Renal cortex interstitium (tissue), 11 donors: Measurements from ENCODE around the gene EDEM1. TPM values are rescaled to one million over a fixed set of nuclear protein-coding genes. Genes with fewer than 3 reads are reported as not detected.
"Not testable (repeated sequence)": the region's sequence is repeated elsewhere in the genome, so short reads cannot be mapped to it uniquely, and the experiment has no call there.

Experiments used
- DNase-seq, 11 donors: peaks; one replicate each; pipeline ENCODE4 v3.0.0-alpha.2; 2013; ENCODE audit warnings: low read depth in 9 of 11, low spot score in 4 of 11; ENCODE audit errors: extremely low read depth in 1 of 11
- polyA plus RNA-seq, 3 donors: library from polyadenylated mRNA; unstranded; fragments of 120-200 nt; gene quantifications; one replicate each; pipeline ENCODE4 v1.2.1, GENCODE V29; 2013; ENCODE audit not compliant: insufficient read length in 3 of 3

EDEM1 gene
- polyA plus RNA-seq, 3 donors, result 17.1 to 24.1 (median 20.7) TPM

DNA sequence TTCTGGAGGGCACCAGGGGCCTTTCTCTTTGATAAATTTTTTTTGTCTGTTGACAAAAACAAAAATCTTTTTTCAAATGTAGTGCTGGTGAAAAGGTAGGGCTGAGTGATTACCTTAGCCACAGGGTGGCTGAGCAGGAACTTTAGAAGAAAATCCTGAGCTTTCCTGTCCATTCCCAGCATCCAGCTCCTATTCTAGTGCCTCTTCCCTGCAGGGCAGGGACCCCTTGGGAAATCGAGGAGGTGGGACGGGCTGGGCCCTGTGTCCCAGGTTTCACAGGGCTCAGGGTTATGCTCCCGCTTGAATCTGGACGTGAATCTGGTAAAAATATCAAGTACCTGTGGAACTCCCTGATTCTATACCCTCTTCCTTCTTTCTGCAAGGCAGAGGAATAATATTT, 31.7 kb downstream of the EDEM1 start:
- no peak for DNase-seq

DNA sequence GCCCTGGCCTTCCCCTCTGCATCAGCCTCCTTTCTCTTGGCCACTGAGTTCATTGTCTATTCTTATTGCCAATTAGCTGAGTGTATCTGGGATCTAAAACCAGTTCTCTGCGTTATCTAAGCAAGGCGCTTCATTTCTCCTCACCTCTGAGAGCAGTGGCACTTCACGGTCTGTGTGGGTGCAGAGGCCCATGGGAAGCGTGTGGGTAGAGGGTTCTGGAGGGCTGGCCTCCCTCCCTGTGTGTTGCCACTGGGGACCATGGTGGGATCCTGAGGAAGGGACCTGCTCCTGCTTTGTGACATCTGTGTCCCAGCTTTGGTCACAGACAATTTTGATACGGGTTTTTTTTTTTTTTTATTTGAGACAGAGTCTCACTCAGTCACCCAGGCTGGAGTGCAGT, 32.7 kb downstream of the EDEM1 start:
- no peak for DNase-seq

DNA sequence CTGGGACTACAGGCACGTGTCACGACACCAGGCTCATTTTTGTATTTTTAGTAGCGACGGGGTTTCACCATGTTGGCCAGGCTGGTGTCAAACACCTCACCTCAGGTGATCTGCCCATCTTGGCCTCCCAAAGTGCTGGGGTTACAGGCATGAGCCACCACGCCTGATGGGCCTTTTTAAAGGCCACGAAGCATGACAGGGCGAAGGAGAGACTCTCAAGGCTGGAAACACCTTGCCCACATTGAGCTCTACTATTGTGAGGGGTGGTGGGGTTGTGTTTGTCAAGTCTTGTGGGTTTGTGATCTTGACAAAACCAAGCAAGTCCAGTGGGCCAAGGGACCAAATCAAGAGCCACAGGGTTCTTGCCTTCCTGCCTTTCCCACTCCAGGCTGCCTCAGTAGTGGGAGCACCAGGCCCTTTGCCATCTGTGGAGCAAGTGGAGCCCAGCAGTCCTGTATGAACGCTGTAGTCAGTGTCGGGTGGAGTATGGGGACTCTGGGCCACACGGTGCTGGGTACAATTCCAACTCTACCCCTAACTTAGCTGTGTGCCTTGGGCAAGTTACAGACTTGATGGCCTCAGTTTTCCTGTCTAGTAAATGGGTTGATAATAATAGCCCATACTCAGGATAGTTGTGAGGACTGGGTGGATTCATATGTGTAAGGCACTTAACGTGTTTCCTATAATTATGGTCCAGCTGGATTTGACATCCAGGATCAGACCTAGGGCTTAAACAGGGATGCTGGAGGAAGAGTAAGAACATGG, 33.3 kb downstream of the EDEM1 start:
- no peak for DNase-seq

DNA sequence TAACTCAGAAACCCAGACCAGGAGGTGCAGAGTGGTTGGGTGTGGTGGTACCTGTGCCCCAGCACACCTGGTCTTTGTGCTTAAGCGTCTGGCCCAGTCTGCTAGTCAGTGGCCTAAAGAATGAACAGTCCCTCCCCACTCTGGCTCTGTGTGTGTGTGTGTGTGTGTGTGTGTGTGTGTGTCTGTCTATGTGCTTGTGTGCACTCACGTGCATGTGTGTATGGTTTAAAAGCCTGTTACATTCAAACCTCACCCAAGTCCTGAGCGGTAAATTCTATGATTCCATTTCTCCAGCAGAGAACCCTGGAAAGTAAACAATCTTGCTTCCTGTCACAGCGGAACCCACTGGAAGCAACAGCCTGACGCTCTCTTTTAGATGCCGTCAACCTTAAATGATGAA, 34.2 kb downstream of the EDEM1 start:
- no peak for DNase-seq

DNA sequence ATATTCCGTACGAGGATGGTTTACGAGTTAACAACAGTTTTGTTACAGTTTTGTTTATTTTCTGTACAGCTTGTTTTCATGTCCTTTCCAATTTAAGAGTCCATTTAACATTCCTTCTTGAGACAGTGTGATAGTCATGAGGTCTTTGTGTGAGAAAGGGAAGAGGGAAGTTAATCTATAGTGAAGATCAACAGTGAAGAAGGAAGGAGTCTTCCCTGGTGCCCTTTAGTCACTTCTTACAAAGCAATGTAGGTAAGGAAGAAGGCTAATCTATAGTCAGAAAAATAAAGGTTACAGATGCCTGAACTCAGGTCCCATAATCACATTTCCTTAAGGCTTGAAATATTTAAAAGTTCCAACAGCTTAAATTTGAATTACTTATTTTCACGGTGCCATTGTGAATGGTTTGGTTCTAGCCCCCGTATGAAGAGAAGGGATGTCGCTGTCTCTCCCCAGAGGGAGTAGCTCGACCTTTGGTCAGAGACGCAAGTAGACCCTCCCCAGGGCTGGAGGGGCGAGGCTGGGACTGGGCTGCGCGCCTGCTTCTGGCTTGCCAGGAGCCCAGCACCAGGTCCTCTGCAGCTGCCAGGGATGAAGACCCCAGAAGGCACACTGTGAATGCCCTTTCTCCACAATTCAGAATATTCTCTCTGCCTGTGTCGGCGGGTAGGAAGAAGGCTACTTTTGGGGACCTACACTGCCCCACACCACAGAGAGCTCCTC, 34.9 kb downstream of the EDEM1 start:
- DNase-seq, result no peak

DNA sequence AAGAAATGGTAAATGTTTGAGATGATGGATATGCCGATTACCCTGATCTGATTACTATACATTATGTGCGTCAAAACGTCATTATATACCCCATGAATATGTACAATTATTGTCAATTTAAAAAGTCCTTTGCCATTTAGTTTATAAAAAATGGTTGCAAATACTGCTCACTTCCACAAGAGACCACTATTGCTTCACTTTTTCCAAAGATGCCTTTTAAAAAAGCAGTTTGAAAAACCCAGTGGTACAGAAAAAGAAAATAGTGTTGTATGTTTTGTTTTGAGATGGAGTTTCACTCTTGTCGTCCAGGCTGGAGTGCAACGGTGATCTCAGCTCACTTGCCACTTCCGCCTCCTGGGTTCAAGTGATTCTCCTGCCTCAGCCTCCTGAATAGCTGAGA, 39.3 kb downstream of the EDEM1 start:
- DNase-seq, result peak in 2 of 11 donors; percentile 16 to 29

DNA sequence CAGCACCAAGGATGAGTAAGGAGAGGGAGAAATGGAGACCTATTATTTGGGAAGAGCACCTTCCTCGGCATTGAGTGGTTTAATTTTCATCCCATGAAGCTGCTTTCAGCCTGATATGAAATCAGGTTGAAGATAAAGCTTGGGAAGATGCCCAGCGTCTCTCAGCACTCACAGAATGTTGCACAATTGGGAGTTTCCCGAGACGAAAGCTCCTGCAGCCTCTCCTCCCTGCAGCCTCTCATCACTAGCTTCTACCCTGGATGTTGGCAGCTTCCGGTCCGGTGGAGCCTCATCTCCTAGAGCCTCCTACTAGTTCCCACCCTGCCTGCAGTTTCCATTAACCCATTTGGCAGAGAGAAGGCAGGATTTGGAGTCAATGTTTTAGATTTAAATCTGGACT, 40.3 kb downstream of the EDEM1 start:
- no peak for DNase-seq

DNA sequence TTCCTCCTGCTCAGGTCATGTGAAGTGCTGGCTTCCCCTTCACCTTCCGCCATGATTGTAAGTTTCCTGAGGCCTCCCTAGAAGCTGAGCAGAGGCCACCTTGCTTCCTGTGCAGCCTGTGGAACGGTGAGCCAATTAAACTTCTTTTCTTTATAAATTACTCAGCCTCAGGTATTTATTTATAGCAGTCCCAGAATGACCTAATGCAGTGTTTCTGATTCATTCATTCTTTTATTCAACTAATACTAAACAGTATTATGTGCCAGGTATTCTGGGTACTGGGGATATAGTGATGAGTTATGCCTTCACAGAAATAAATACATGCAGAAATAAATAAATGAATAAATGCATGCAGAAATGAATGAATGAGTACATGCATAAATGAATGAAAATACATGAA, 41.9 kb downstream of the EDEM1 start:
- DNase-seq, result no peak

DNA sequence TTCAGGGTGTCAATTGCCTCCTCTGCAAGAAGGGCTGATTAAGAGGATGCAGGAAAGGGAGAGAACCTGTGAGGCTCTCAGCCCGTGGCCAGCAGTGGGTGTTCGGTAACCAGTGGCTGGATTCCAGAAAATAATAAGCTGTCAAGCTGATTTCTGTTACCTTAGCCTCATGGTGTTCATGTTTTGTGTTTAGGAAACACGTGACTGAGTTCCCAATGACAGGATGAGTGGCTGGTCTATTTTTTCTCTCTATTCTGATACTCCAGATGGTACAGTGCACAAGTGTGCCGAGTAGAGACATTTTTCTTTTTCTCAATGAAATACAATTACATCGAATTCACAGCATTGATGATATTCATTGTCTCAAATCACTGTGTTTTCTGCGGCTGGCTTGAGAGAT, 43.6 kb downstream of the EDEM1 start:
- no peak for DNase-seq

DNA sequence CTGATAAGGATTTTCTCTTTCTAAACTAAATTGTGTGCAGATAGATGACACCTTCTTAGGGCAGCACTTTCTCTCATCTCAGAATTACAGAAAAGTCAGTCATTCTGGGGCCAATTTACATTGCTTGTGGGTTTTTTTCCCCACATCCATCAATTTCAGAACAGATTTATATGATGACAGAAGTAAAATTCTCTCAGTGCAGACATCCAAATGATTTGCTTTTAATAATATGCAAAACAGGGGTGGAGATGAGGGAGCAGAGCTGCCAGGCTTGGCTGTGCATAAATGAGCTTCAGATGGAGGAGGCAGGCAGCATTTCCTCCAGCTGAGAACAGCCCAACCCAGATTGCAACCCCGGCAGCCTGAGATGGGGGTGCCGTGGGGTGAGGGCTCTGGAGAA, 44.0 kb downstream of the EDEM1 start:
- DNase-seq, result no peak

DNA sequence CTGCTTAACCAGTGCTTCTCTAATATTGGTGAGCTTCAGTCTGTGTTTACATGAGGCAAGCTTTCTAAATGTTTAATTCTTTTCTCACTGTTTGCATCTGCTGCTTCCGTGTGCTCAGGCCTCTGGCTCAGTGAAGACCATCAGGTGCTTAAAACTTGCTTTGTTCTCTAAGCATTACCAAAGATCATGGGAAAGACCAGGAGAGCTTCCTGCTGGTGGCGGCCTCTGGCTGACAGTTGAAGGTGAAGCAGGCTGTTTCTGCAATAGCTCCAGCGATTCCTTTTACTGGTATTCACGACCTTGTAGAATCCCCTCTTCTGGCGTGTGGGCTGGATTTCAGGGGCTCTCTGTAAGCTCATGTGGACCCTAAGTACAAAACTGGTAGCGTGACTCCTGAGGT, 45.1 kb downstream of the EDEM1 start:
- no peak for DNase-seq

DNA sequence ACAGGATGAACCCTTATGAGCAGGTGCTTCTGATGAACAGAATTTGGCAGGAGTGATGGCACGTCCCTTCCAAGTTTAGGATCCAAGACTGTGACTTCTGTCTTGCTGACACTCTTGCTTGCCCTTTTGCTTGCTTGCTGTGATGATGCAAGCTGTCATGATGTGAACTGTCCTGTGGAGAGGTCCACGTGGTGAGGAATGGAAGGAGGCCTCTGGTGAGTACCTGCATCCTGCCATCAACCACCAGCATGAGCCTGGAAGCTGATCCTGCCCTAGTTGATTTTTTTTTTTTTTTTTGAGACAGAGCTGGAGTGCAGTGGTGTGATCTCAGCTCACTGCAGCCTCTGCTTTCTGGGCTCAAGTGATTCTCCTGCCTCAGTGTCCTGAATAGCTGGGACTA, 45.5 kb downstream of the EDEM1 start:
- no peak for DNase-seq

DNA sequence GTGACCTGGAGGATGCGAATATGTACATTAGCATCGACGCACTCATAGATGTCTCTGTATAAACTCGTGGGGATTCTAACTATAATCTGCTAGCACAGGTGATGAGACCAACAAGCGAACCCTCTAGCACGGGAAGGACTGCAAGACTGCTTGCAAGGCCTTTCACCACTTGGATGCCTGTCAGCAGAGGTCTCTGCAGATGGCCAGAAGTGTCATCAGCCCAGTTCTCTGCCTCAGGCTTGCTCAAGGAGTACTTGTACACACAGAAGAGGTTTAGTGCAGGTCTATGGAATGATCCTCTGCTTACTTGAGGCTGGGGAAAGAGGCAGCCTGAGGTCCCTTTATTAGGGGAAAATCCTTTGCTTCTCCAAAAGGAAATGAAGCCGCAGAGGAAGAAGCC, 48.1 kb downstream of the EDEM1 start:
- no peak for DNase-seq

DNA sequence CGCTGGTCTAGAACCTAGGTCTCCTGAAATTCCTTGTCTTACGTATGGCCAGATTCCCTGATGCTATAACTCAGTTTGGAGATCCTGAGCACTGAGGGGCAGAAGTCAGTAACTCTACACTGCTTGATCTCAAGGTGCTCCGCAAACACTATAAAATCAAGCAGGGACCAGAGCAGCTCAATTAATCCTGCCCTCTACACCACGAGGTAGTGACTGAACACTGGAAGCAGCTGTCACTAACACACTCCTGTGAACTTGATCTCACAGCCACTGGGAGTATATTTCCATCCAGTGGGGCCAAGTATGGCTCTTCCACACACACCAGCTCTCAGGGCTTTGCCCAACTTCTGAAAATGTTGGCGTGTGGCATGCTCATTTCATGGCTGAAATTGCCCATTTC, 51.0 kb downstream of the EDEM1 start:
- no peak for DNase-seq

DNA sequence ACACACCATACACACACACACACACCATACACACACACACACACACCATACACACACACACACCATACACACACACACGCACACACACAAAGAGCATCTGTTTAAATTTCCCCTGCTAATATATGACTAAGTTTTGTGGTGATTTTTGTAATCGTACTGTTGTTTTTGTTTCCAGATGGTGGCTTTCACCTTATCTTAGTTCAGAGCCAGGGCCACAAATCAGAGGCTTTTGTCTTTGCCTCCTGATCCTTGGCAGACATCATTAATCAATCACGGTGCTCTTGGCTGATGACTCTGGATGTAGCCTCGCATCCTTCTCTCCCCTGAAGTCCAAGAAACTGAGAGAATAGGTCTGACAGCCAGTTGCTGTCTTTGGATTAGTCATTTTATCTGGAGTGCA, 52.1 kb downstream of the EDEM1 start:
- no peak for DNase-seq

DNA sequence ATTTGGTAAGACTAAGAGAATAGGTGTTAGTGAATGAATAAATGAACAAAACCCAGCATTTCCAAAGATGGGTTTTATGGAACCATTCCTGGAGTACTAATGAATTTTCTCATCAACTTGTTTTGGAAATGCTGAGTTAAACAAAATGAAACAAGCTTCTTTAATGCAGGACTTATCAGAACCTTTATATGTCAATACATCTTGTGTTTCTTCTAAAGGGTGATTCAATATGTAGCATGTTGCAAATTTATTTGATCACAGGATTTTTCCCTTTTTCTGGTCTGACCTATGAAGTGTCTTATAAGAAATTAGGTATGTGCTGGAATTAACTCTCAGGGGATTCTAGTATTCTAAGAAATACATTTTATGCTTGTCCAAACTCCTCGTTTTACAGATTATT, 53.2 kb downstream of the EDEM1 start:
- DNase-seq, result no peak

DNA sequence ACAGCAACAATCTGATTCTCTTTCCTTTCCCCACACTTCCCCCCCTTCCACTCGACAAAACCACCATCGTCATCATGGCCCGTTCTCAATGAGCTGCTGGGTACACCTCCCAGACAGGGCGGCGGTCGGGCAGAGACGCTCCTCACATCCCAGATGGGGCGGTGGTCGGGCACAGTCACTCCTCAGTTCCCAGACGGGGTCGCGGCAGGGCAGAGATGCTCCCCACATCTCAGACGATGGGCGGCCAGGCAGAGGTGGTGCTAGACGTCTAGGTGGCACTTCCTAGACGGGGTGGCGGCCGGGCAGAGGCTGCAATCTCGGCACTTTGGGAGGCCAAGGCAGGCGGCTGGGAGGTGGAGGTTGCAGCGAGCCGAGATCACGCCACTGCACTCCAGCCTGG, 55.3 kb downstream of the EDEM1 start:
- not testable (repeated sequence) for DNase-seq

DNA sequence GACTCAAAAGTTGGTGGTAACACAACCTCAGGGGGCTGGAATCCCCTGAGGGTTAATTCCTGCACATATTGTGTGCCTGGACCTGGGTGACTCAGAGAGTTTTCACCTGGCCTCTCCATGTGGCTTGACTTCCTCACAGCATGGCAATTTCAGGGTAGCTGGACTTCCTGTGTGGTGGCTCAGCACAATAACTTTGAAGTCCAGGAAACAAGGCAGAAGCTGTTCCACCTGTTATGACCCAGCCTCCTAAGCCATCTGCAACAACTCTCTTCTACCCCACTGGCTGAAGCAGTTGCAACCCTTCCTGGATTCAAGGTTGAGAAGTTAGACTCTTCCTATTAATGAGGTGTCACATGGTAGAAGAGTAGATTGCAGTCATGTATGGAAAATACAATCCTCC, 58.4 kb downstream of the EDEM1 start:
- no peak for DNase-seq

DNA sequence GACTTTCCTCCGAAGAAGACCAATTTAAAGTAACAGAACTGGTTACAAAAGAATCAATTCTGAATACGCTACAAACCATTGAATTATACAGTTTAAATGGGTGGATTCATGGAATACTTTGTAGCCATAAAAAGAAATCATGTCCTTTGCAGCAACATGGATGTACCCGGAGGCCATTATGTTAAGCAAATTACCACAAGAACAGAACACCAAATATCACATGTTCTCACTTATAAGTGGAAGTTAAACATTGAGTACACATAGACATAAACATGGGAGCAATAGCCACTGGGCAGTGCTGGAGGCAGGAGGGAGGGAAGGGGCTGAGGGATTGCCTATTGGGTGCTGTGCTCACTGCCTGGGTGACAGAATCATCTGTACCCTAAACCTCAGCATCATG, 61.3 kb downstream of the EDEM1 start:
- DNase-seq, result no peak

DNA sequence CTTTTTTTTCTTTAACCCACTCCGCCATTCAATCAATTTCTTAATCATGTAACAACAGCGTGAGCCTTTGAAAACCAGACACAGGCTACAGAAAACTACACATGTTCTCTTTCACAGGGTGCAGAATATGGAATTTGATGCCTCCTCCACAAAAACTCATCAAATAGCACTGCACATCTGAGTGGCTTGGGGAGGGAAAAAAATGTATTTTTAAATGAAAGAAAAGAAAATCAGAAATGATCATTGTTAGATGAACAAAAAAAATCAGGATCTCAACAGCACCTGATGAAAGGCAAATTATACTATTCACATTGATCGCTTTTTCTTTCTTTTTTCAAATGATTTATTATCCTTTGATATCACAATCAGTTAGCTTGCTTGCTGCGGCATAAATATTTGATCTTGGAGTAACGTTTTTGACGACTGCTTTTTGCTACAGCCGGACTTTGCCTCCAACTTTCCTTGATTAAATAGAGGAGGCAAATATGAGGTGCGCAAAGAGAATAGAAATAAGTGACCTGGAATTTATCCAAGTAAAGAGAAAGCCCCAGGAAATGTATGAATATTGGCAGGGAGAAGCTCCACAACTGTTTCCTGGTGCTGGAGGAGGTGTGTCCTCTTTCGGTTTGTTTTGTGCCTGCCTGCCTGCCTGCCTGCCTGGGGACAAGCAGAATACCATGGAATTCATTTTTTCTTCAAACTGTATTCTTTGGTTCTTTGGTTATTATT, 63.1 kb downstream of the EDEM1 start:
- DNase-seq, result no peak
